Measurements from ENCODE around the gene PGAP6.
"Not testable (repeated sequence)": the region's sequence is repeated elsewhere in the genome, so short reads cannot be mapped to it uniquely, and the experiment has no call there.

The PGAP6 gene

DNA sequence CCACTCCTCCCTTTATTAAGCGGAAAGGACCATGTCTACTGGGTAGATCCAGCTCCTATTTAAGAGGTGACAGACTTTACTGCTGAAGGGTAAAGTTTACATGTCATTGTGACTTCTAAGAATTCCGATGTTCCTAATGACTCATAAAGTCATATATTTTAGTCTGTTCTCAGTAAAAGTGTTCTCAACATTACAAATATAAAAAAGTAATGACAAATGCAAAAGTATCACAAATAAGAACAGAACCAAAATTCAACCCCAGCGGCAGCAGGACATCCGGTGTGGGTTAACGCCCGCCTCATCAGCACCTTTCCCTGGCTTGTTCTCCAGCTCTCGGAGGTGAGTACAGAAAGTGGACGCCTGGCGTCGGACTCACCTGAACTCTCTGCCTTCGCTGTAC lies 36.0 kb downstream of the PGAP6 start:
- H3K4me3 ChIP-seq (ENCODE audit: control insufficient read depth, low read depth, low read length) = no peak overlapping the region
- TF ChIP-seq, protein P1, sequence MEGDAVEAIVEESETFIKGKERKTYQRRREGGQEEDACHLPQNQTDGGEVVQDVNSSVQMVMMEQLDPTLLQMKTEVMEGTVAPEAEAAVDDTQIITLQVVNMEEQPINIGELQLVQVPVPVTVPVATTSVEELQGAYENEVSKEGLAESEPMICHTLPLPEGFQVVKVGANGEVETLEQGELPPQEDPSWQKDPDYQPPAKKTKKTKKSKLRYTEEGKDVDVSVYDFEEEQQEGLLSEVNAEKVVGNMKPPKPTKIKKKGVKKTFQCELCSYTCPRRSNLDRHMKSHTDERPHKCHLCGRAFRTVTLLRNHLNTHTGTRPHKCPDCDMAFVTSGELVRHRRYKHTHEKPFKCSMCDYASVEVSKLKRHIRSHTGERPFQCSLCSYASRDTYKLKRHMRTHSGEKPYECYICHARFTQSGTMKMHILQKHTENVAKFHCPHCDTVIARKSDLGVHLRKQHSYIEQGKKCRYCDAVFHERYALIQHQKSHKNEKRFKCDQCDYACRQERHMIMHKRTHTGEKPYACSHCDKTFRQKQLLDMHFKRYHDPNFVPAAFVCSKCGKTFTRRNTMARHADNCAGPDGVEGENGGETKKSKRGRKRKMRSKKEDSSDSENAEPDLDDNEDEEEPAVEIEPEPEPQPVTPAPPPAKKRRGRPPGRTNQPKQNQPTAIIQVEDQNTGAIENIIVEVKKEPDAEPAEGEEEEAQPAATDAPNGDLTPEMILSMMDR (IDR thresholded peaks at IDR 0.05; ENCODE audit: control insufficient read depth, insufficient read depth, low read depth, low read length, missing control alignments) = no peak
- no peak for DNase-seq (ENCODE audit: low read depth)

DNA sequence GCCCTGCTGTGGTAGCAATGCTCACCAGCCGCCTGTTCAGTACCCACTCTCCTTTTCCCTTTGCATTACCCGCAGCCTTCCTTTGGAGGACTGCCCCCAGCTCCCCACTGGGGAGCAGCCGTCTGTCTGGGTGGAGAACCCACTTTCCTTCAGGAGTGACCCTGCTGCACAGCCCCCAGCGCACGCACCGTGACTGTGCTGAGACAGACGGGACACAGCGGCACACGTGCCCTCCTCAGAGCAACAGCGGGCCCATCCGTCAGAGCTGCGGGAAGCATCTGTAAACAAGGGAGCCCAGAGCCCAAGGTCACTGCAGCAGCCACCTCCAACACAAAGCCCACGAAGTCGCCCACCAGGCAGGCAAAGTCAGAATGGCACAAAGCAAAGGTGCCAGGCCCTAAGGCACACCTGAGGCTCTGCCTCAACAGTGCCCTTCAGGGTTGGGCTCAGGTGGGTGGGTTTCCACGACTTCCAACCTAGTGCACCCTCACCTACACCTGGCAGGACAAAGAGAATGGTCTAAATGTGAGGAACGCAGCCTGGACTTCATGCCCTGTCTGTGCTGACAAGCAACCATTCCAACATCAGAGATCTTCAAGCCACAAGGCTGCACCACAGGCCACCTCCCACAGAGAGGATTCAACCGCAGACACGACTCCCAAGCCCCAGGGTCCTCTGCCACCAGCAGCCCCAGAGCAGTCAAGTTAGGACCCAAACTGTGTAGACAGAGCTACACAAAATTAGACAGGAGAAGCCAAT lies 39.1 kb downstream of the PGAP6 start:
- no peak overlapping the region for H3K4me3 ChIP-seq (ENCODE audit: control insufficient read depth, low read depth, low read length)
- DNase-seq (ENCODE audit: low read depth) = no peak
- TF ChIP-seq, protein P1 (IDR thresholded peaks at IDR 0.05; ENCODE audit: control insufficient read depth, insufficient read depth, low read depth, low read length, missing control alignments) = no peak

DNA sequence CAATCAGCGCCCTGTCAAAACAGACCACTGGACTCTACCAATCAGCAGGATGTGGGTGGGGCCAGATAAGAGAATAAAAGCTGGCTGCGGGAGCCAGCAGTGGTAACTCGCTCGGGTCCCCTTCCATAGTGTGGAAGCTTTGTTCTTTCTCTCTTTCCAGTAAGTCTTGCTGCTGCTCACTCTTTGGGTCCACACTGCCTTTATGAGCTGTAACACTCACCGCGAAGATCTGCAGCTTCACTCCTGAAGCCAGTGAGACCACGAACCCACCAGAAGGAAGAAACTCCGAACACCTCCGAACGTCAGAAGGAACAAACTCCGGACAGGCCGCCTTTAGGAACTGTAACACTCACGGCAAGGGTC lies 39.8 kb downstream of the PGAP6 start:
- not testable (repeated sequence) for H3K4me3 ChIP-seq (ENCODE audit: control insufficient read depth, low read depth, low read length); DNase-seq (ENCODE audit: low read depth)

DNA sequence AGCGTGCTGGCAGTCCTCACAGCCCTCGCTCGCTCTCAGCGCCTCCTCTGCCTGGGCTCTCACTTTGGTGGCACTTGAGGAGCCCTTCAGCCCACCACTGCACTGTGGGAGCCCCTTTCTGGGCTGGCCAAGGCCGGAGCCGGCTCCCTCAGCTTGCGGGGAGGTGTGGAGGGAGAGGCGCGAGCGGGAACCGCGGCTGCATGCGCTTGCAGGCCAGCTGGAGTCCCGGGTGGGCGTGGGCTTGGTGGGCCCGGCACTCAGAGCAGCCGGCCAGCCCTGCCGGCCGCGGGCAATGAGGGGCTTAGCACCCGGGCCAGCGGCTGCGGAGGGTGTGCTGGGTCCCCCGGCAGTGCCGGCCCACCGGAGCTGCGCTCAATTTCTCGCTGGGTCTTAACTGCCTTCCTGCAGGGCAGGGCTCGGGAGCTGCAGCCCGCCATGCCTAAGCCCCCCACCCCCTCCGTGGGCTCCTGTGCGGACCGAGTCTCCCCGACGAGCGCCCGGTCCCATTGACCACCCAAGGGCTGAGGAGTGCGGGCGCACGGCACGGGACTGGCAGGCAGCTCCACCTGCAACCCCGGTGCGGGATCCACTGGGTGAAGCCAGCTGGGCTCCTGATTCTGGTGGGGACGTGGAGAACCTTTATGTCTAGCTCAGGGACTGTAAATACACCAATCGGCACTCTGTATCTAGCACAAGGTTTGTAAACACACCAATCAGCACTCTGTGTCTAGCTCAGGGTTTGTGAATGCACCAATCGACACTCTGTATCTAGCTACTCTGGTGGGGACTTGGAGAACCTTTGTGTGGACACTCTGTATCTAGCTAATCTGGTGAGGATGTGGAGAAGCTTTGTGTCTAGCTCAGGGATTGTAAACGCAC lies 40.4 kb downstream of the PGAP6 start:
- not testable (repeated sequence) for H3K4me3 ChIP-seq (ENCODE audit: control insufficient read depth, low read depth, low read length); DNase-seq (ENCODE audit: low read depth)

DNA sequence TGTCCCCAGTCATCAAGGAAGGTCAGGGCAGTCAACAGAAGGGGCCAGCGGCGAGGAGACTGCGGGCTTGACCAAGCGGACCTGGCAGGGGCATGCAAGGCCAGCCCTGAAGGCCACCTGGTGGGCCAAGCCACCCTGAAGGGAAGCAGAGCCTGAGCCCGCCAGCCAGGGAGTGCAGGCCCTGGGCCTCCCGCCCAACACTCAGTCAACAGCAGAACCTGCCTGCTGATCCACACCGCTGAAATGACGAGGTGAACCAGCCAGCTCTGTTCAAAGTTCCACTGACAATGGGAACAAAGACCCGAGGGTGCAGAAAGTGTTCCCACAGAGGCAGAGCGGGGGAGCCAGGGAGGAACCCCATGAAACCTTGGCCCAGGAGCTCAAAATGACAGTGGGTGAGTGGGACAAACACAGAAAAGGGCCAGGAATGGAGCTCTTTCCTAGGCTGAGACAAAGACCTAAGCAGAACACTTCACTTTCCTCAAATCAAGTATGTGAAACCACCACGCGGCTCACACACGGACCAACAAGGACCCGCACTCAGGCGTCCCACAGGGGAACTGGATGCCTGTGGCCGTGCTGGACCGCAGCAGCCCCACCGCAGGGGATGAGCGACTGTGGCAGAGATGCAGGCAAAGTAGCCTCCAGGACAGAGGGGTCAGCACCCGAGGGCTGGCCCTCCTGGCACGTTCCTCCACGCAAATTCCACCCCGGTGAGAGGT lies 41.2 kb downstream of the PGAP6 start:
- TF ChIP-seq, protein P1 (IDR thresholded peaks at IDR 0.05; ENCODE audit: control insufficient read depth, insufficient read depth, low read depth, low read length, missing control alignments) = no peak
- H3K4me3 ChIP-seq (ENCODE audit: control insufficient read depth, low read depth, low read length) = no peak overlapping the region
- no peak for DNase-seq (ENCODE audit: low read depth)

DNA sequence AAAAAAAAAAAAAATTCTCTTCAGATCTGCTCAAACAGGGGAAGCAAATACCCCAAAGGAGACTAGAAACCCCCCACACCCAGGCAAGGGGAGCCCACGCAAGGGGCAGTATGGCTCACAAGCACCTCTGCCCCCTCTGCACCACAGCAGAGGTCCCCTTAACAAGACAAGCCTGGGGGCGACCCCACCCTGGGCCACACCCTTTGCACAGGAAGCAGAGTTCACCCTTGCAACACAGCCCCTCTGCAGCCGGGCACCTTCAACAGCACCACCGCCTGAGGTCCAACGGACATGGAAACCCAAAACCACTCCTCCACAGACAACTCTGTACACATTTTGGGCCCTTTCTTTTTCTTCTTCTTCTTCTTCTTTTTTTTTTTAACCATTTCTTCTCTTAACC lies 42.1 kb downstream of the PGAP6 start:
- no peak for DNase-seq (ENCODE audit: low read depth)
- H3K4me3 ChIP-seq (ENCODE audit: control insufficient read depth, low read depth, low read length) = no peak overlapping the region
- TF ChIP-seq, protein P1 (IDR thresholded peaks at IDR 0.05; ENCODE audit: control insufficient read depth, insufficient read depth, low read depth, low read length, missing control alignments) = no peak

DNA sequence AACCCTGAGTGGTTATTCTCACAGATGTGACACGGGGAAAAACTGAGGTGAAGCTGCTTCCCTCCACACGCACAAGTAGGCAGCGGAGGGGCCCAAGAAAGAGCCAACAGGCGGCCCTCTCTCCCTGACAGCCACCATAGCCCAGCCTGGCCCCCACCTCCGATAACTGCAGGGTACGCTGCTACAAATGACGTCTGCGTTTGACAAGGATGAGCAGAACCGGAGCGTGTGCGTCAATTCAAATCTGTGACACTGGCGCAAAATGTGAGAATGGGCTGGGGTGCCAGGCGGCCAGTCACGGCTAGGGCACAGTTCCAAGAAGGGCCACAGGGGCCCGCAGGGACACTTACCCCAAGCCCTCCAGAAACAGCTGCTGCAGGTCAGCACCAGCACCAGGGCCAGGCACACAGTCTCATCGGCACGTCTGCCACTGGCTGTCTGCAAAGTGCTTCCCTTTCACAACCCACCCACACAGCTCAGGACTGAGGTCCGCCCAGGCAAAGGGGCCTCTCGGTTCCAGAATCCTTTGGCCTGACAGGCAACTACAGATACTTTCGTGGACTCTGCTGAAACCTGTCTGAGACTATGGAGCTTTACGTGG lies 43.7 kb downstream of the PGAP6 start:
- no peak for DNase-seq (ENCODE audit: low read depth)
- TF ChIP-seq, protein P1 (IDR thresholded peaks at IDR 0.05; ENCODE audit: control insufficient read depth, insufficient read depth, low read depth, low read length, missing control alignments) = no peak
- no peak overlapping the region for H3K4me3 ChIP-seq (ENCODE audit: control insufficient read depth, low read depth, low read length)
